Ovary (tissue), 9 donors: ENCODE data around the gene ARPIN. TPM values are rescaled to one million over a fixed set of nuclear protein-coding genes. Genes with fewer than 3 reads are reported as not detected.

ENCODE experiments used
- DNase-seq, 5 donors: peaks; one replicate each; pipeline ENCODE4 v3.0.0-alpha.2; 2019 to 2020
- H3K27ac ChIP-seq, 2 donors: fragments of 200-600 bp; one replicate each; pipeline versions ENCODE4 v1.5.1 to v1.8.0; 2019 to 2022
- H3K27me3 ChIP-seq: fragments of 200-600 bp; one replicate; pipeline ENCODE4 v1.8.0; 2022
- H3K36me3 ChIP-seq: fragments of 200-600 bp; sonication (generic); one replicate; pipeline ENCODE4 v1.5.1; 2019
- H3K4me1 ChIP-seq: one replicate; pipeline ENCODE4 v1.8.1; 2013; ENCODE audit warnings: mild to moderate bottlenecking, moderate library complexity; ENCODE audit not compliant: insufficient read depth
- H3K4me3 ChIP-seq: fragments of 200-600 bp; sonication (generic); one replicate; pipeline ENCODE4 v1.5.1; 2017
- H3K9me3 ChIP-seq, 2 donors: fragments of 200-600 bp in 1 of 2; sonication (generic) in 1 of 2; one replicate each; pipeline versions ENCODE4 v1.5.1 to v1.8.1; 2013 to 2019; ENCODE audit warnings: mild to moderate bottlenecking in 1 of 2, moderate library complexity in 1 of 2
- EP300 ChIP-seq: sonication (generic); formaldehyde crosslinking; IDR thresholded peaks from one replicate; pipeline ENCODE4 v1.6.1; 2017; ENCODE audit warnings: antibody characterized with exemption
- POLR2A ChIP-seq: fragments of 450-650 bp; IDR thresholded peaks from one replicate; pipeline ENCODE4 v1.6.1; 2017; ENCODE audit warnings: antibody characterized with exemption, mild to moderate bottlenecking, moderate library complexity
- WGBS, 3 donors: extraction: QIAGEN DNeasy Blood & Tissue Kit in 1 of 3; methylation state at CpG; one replicate each; pipeline versions ENCODE4 v1.1.5 to v1.1.7; 2013 to 2017; 5-methylcytosine and 5-hydroxymethylcytosine counted together
- intact Hi-C, 4 donors: fragments of 100-400 bp; cut with DNase I; formaldehyde crosslinking; loops; one replicate each; pipeline versions ENCODE4 v1.11.0 to v1.15.1; 2022 to 2023
- polyA plus RNA-seq, 2 donors: library from polyadenylated mRNA; stranded (reverse); fragments of 200-250 nt in 1 of 2; fragments of 350-450 nt in 1 of 2; fragmentation: Illumina TruSeq in 1 of 2; extraction: RNeasy Lipid Tissue Mini Kit (QIAGEN cat#74804) in 1 of 2; gene quantifications; one replicate each; pipeline ENCODE4 v1.2.3, GENCODE V29; 2013 to 2014
- total RNA-seq, 7 donors: library from RNA; depleted of rRNA in 2 of 7; stranded (reverse); fragments of >200 nt in 2 of 7; fragmentation: NEBNext Ultra II Directional in 3 of 7; extraction: Animal tissue kit (Norgen Biotek cat#: 25700) in 3 of 7; gene quantifications; one replicate each; pipeline versions ENCODE4 v1.1.0 to v1.2.4, GENCODE V29; 2016 to 2023
- TF ChIP-seq, protein P1 (sequence below), 3 donors: fragments of 450-650 bp in 2 of 3; fragments of 200-600 bp in 1 of 3; IDR thresholded peaks; one replicate each; pipeline versions ENCODE4 v1.5.1 to v1.8.0; 2016 to 2022; ENCODE audit warnings: antibody characterized with exemption in 3 of 3, mild to moderate bottlenecking in 1 of 3
- donor health status: DM: no; HTN: no; CAD: no; lungs with moderate emphysema.
- donor health status: DM: no; HTN: no; CAD: no.
- donor health status: Bipolar disorder and iron deficiency.
- donor health status: DM: yes; HTN: yes; CAD: no.
- donor health status: DM: no; HTN: no; CAD: no.
- donor health status: DM: yes; HTN: yes; CAD: no.

ARPIN gene
- total and polyA plus RNA-seq, 9 donors, result 14.2 to 36.5 (median 29.9) TPM

DNA sequence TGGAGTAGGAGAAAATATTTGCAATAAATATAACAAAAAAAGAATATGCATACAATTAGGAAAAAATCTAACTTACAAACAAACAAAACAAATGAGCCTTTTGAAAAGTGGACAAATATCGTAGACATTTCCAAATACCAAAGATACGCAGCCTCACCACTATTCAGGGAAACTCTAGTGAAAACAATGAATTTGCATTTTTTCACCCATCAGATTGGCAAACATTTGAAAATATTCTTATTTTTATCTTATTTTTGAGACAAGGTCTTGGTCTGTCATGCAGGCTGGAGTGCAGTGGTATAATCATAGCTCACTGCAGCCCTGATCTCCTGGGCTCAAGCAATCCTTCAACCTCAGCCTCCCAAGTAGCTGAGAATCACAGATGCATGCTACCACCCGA is 34.4 kb downstream of the ARPIN start:
- TF ChIP-seq POLR2A (no peak), EP300 (no peak)
- TF ChIP-seq, protein P1, sequence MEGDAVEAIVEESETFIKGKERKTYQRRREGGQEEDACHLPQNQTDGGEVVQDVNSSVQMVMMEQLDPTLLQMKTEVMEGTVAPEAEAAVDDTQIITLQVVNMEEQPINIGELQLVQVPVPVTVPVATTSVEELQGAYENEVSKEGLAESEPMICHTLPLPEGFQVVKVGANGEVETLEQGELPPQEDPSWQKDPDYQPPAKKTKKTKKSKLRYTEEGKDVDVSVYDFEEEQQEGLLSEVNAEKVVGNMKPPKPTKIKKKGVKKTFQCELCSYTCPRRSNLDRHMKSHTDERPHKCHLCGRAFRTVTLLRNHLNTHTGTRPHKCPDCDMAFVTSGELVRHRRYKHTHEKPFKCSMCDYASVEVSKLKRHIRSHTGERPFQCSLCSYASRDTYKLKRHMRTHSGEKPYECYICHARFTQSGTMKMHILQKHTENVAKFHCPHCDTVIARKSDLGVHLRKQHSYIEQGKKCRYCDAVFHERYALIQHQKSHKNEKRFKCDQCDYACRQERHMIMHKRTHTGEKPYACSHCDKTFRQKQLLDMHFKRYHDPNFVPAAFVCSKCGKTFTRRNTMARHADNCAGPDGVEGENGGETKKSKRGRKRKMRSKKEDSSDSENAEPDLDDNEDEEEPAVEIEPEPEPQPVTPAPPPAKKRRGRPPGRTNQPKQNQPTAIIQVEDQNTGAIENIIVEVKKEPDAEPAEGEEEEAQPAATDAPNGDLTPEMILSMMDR (IDR thresholded peaks at IDR 0.05), result no peak
- H3K27ac ChIP-seq, result no peak overlapping the region
- 32 to 59% (median 43%) methylated on average over 3 of the region's 3 CpGs for WGBS, 3 donors
- no peaks in the 10 kb centered on the region for H3K27me3 ChIP-seq
- no peaks in the 10 kb centered on the region for H3K9me3 ChIP-seq
- H3K36me3 ChIP-seq, result no peaks in the 10 kb centered on the region
- no peak overlapping the region for H3K4me3 ChIP-seq
- no peak for DNase-seq
- peaks cover 4% of the 10 kb centered on the region for H3K4me1 ChIP-seq
- intact Hi-C loops, result loop anchor here in 3 of 4 donors (5.0 to 10.0 kb wide), 3 partner anchors 104 to 116 kb away; partner anchors contain the start of gene MESP2 (in 1 of the 3)

DNA sequence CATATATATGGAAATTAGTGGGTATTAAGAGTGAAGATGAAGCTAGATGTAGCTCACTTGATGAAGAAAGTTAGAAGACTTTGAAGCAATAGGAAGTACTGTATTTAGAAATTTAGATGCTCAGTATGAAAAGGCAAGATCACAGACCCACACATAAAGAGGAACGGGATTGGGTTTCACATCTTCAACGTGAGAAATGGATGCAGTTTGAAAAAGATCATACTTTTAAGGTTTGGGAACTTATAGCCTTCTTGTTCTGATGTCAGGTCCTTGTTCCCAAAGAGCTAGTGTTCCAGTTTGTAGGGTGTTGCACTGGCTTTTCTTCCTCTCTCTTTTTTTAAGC is 35.7 kb downstream of the ARPIN start:
- TF ChIP-seq EP300 (no peak), POLR2A (no peak)
- TF ChIP-seq, protein P1 (IDR thresholded peaks at IDR 0.05), result no peak
- Histone ChIP-seq H3K36me3 (no peaks in the 10 kb centered on the region), H3K27me3 (no peaks in the 10 kb centered on the region), H3K9me3 (no peaks in the 10 kb centered on the region), H3K27ac (no peak overlapping the region), H3K4me3 (no peak overlapping the region), H3K4me1 (peaks cover 4% of the 10 kb centered on the region)
- 62 to 81% (median 76%) methylated on average over 2 of the region's 2 CpGs for WGBS, 3 donors
- intact Hi-C loops, result loop anchor here in 3 of 4 donors (5.0 to 10.0 kb wide), 3 partner anchors 102 to 115 kb away; partner anchors contain the start of gene MESP2 (in 1 of the 3)
- no peak for DNase-seq

DNA sequence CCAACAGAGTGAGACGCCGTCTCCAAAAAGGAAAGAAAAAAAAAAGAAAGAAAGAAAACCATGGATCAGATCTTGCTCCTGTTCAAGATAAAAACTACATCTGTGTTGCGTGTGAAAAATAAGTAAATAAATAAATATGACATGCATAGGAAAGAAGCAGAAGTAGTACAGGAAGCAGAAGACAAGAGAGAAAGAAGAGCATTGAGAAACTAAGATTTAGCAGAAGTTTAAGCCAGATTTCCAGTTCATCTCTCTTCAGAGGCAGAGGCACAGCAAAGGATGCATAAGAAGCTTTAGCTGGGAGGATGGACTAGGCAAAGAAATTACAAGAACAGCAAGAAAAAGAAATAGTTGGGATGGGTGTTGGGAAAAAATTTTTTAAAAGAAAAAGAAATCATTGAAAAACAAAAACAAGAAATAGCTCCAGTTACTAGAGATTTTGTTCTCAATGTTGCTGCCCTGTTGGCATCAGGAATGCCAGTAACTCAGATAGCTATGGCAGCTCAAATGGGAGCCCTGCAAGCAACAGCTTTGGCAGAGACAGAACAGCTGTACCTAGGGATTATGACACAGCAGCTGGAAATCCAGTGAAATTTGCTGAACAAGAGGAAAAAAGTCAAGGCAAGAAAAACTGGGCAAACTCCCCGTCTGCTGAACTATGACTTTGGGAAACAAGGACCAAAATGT is 36.2 kb downstream of the ARPIN start:
- Histone ChIP-seq H3K4me1 (peaks cover 4% of the 10 kb centered on the region), H3K4me3 (no peak overlapping the region), H3K9me3 (no peaks in the 10 kb centered on the region), H3K27ac (no peak overlapping the region), H3K27me3 (no peaks in the 10 kb centered on the region), H3K36me3 (no peaks in the 10 kb centered on the region)
- intact Hi-C loops, result loop anchor here in 3 of 4 donors (5.0 to 10.0 kb wide), 3 partner anchors 102 to 114 kb away; partner anchors contain the start of gene MESP2 (in 1 of the 3)
- TF ChIP-seq, protein P1 (IDR thresholded peaks at IDR 0.05), result no peak
- DNase-seq, result no peak
- 77 to 87% (median 82%) methylated on average over 4 of the region's 4 CpGs for WGBS, 3 donors

DNA sequence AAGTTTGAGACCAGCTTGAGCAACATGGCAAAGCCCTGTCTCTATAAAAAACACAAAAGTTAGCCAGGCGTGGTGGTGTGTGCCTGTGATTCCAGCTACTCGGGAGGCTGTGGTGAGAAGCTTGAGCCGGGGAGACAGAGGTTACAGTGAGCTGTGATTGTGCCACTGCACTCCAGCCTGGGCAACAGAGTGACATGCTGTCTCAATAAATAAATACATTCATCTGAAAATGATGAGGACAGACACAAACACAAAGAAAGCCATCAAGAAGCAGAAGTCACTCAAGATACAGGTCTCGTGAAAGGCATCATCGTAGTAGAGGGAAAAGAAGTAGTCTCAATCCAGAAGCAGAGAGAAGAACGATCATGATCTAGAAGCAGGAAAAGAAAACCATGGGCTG is 37.0 kb downstream of the ARPIN start:
- intact Hi-C loops, result loop anchor here (2.0 to 10.0 kb wide), 4 partner anchors 101 to 117 kb away; partner anchors contain the start of gene MESP2 (in 1 of the 4)
- 94 to 96% (median 96%) methylated on average over 6 of the region's 6 CpGs for WGBS, 3 donors
- Histone ChIP-seq H3K4me1 (peaks cover 4% of the 10 kb centered on the region), H3K27me3 (no peaks in the 10 kb centered on the region), H3K36me3 (no peaks in the 10 kb centered on the region), H3K9me3 (no peaks in the 10 kb centered on the region), H3K4me3 (no peak overlapping the region), H3K27ac (no peak overlapping the region)
- TF ChIP-seq EP300 (no peak), POLR2A (no peak)
- TF ChIP-seq, protein P1 (IDR thresholded peaks at IDR 0.05), result no peak
- no peak for DNase-seq
